Stomach (tissue), 9 donors: Measurements from ENCODE around the gene TCERG1. TPM values are rescaled to one million over a fixed set of nuclear protein-coding genes. Genes with fewer than 3 reads are reported as not detected.

ENCODE experiments used
- DNase-seq, 2 donors: peaks; one replicate each; pipeline versions ENCODE4 v3.0.0 to v3.0.0-alpha.2; 2013 to 2019
- H3K27ac ChIP-seq, 5 donors: fragments of 200-600 bp in 4 of 5; sonication (generic) in 4 of 5; one replicate each; pipeline ENCODE4 v1.5.1; 2013 to 2019; ENCODE audit warnings: mild to moderate bottlenecking in 1 of 5, moderate library complexity in 1 of 5
- H3K27me3 ChIP-seq, 3 donors: fragments of 200-600 bp; sonication (generic); one replicate each; pipeline ENCODE4 v1.5.1; 2017 to 2019; ENCODE audit warnings: mixed run types in 1 of 3
- H3K36me3 ChIP-seq, 4 donors: fragments of 200-600 bp; sonication (generic); 1 replicate in 3 of 4; 2 replicates in 1 of 4; pipeline ENCODE4 v1.5.1; 2016 to 2019
- H3K4me1 ChIP-seq, 4 donors: fragments of 200-600 bp; sonication (generic); one replicate each; pipeline ENCODE4 v1.5.1; 2016 to 2019
- H3K4me3 ChIP-seq, 4 donors: fragments of 200-600 bp; sonication (generic) in 3 of 4; one replicate each; pipeline ENCODE4 v1.5.1; 2016 to 2019; ENCODE audit warnings: mild to moderate bottlenecking in 1 of 4
- H3K9me3 ChIP-seq, 4 donors: fragments of 200-600 bp; sonication (generic); one replicate each; pipeline ENCODE4 v1.5.1; 2016 to 2019
- CTCF ChIP-seq, 7 experiments: fragments of 450-650 bp in 4 of 7; fragments of 200-600 bp in 3 of 7; sonication (generic) in 3 of 7; IDR thresholded peaks; one replicate each; pipeline ENCODE4 v1.5.1; 2016 to 2019; ENCODE audit warnings: antibody characterized with exemption in 7 of 7, control low read depth in 2 of 7, mild to moderate bottlenecking in 1 of 7
- EP300 ChIP-seq: sonication (generic); formaldehyde crosslinking; IDR thresholded peaks from one replicate; pipeline ENCODE4 v1.6.1; 2017; ENCODE audit warnings: antibody characterized with exemption
- POLR2A ChIP-seq, 4 donors: fragments of 450-650 bp; IDR thresholded peaks; one replicate each; pipeline ENCODE4 v1.6.1; 2016; ENCODE audit warnings: antibody characterized with exemption in 4 of 4, control low read depth in 2 of 4, mild to moderate bottlenecking in 1 of 4, moderate library complexity in 1 of 4
- POLR2AphosphoS5 ChIP-seq, 3 donors: sonication (generic); formaldehyde crosslinking; IDR thresholded peaks; one replicate each; pipeline ENCODE4 v1.6.1; 2016; ENCODE audit warnings: antibody characterized with exemption in 3 of 3
- WGBS, 5 donors: extraction: QIAGEN DNeasy Blood & Tissue Kit in 3 of 5; methylation state at CpG; one replicate each; pipeline versions ENCODE4 v1.1.5 to v1.1.7; 2013 to 2018; 5-methylcytosine and 5-hydroxymethylcytosine counted together
- intact Hi-C: fragments of 100-400 bp; cut with DNase I; formaldehyde crosslinking; loops from one replicate; pipeline ENCODE4 v1.15.1; 2023; ENCODE audit warnings: low total_unique reads
- polyA plus RNA-seq, 3 donors: library from polyadenylated mRNA; stranded (reverse); fragments of 200-250 nt; gene quantifications; one replicate each; pipeline ENCODE4 v1.2.3, GENCODE V29; 2013
- total RNA-seq, 5 donors: library from RNA; depleted of rRNA; stranded (reverse); fragments of >200 nt; gene quantifications; one replicate each; pipeline versions ENCODE4 v1.1.0 to v1.2.3, GENCODE V29; 2014 to 2016
- donor health status: healthy with polysubstance abuse.
- donor health status: Bipolar disorder and iron deficiency.
- donor health status: healthy.

TCERG1 gene
- total and polyA plus RNA-seq, 8 donors = 9.9 to 120 (median 58.4) TPM

GRCh38 chr5:146400201-146400600, 46.9 kb upstream of the TCERG1 start:
- Histone ChIP-seq H3K36me3 (no peaks in the 10 kb centered on the region), H3K27me3 (peaks cover 0 to 43% (median 0%) of the 10 kb centered on the region in 3 donors), H3K9me3 (no peaks in the 10 kb centered on the region), H3K4me3 (no peak overlapping the region), H3K27ac (no peak overlapping the region), H3K4me1 (no peaks in the 10 kb centered on the region)
- WGBS, 5 donors = 67 to 88% (median 75%) methylated on average over 2 of the region's 2 CpGs
- intact Hi-C loops = no loop called here
- DNase-seq = no peak
- TF ChIP-seq POLR2AphosphoS5 (IDR thresholded peaks at IDR 0.05) = no peak
- no peak for TF ChIP-seq POLR2A (IDR thresholded peaks at IDR 0.05)
- no peak for TF ChIP-seq EP300
- no peak for TF ChIP-seq CTCF (IDR thresholded peaks at IDR 0.05)

GRCh38 chr5:146401021-146401420, 46.1 kb upstream of the TCERG1 start:
- no peaks in the 10 kb centered on the region for H3K36me3 ChIP-seq
- intact Hi-C loops = no loop called here
- 59 to 74% (median 64%) methylated on average over 9 of the region's 9 CpGs for WGBS, 5 donors
- TF ChIP-seq EP300 (no peak), CTCF (IDR thresholded peaks at IDR 0.05) (no peak), POLR2AphosphoS5 (IDR thresholded peaks at IDR 0.05) (no peak), POLR2A (IDR thresholded peaks at IDR 0.05) (no peak)
- no peaks in the 10 kb centered on the region for H3K4me1 ChIP-seq
- no peaks in the 10 kb centered on the region for H3K9me3 ChIP-seq
- H3K27ac ChIP-seq = no peak overlapping the region
- H3K4me3 ChIP-seq = no peak overlapping the region
- H3K27me3 ChIP-seq = peaks cover 0 to 36% (median 0%) of the 10 kb centered on the region in 3 donors
- no peak for DNase-seq

- intact Hi-C loops = no loop called here
Measured at GRCh38 chr5:146402949-146403348, 44.2 kb upstream of the TCERG1 start.

GRCh38 chr5:146409054-146409671, 38.0 kb upstream of the TCERG1 start:
- no peak overlapping the region for H3K27ac ChIP-seq
- peaks cover 0 to 5% (median 0%) of the 10 kb centered on the region in 4 donors for H3K4me1 ChIP-seq
- intact Hi-C loops = no loop called here
- TF ChIP-seq CTCF (IDR thresholded peaks at IDR 0.05) (no peak), EP300 (no peak), POLR2A (IDR thresholded peaks at IDR 0.05) (no peak), POLR2AphosphoS5 (IDR thresholded peaks at IDR 0.05) (no peak)
- no peaks in the 10 kb centered on the region for H3K9me3 ChIP-seq
- DNase-seq = no peak
- H3K27me3 ChIP-seq = no peaks in the 10 kb centered on the region
- no peaks in the 10 kb centered on the region for H3K36me3 ChIP-seq
- WGBS, 5 donors = 27 to 37% (median 28%) methylated on average over 10 to 11 of the region's 11 CpGs
- no peak overlapping the region for H3K4me3 ChIP-seq

More at GRCh38 chr5:146402949-146403348, 44.2 kb upstream of the TCERG1 start:
- no peak for DNase-seq
- Histone ChIP-seq H3K27me3 (peaks cover 0 to 32% (median 0%) of the 10 kb centered on the region in 3 donors), H3K27ac (no peak overlapping the region), H3K9me3 (no peaks in the 10 kb centered on the region), H3K4me3 (no peak overlapping the region), H3K4me1 (no peaks in the 10 kb centered on the region), H3K36me3 (no peaks in the 10 kb centered on the region)
- 46 to 70% (median 63%) methylated on average over 4 of the region's 4 CpGs for WGBS, 5 donors
- no peak for TF ChIP-seq CTCF (IDR thresholded peaks at IDR 0.05)
- TF ChIP-seq POLR2A (IDR thresholded peaks at IDR 0.05) = no peak
- no peak for TF ChIP-seq POLR2AphosphoS5 (IDR thresholded peaks at IDR 0.05)
- no peak for TF ChIP-seq EP300
